Liver (tissue), 9 donors: Measurements from ENCODE around the gene CNEP1R1. TPM values are rescaled to one million over a fixed set of nuclear protein-coding genes. Genes with fewer than 3 reads are reported as not detected.

Source experiments
- DNase-seq: peaks from one replicate; pipeline ENCODE4 v3.0.0-alpha.2; 2017; ENCODE audit warnings: low spot score
- H3K27ac ChIP-seq, 2 donors: one replicate each; pipeline ENCODE4 v1.7.0; 2013; ENCODE audit warnings: inconsistent platforms in 2 of 2, low read length in 2 of 2, control low read depth in 1 of 2, low read depth in 1 of 2, mild to moderate bottlenecking in 1 of 2
- H3K27me3 ChIP-seq, 4 donors: one replicate each; pipeline versions ENCODE4 v1.6.1 to v1.7.0; 2013; ENCODE audit warnings: low read length in 3 of 4, inconsistent platforms in 1 of 4, mild to moderate bottlenecking in 1 of 4, moderate library complexity in 1 of 4; ENCODE audit not compliant: control insufficient read depth in 4 of 4, insufficient read depth in 4 of 4
- H3K36me3 ChIP-seq, 4 donors: one replicate each; pipeline versions ENCODE4 v1.6.1 to v1.7.0; 2013; ENCODE audit warnings: low read length in 3 of 4, mild to moderate bottlenecking in 3 of 4, low read depth in 1 of 4, moderate library complexity in 1 of 4; ENCODE audit not compliant: control insufficient read depth in 4 of 4, insufficient read depth in 3 of 4
- H3K4me1 ChIP-seq, 4 donors: one replicate each; pipeline versions ENCODE4 v1.6.1 to v1.7.0; 2013; ENCODE audit warnings: low read length in 3 of 4, mild to moderate bottlenecking in 3 of 4, moderate library complexity in 1 of 4; ENCODE audit not compliant: control insufficient read depth in 4 of 4, insufficient read depth in 4 of 4
- H3K4me3 ChIP-seq, 3 donors: one replicate each; pipeline versions ENCODE4 v1.6.1 to v1.7.0; 2013; ENCODE audit warnings: low read length in 3 of 3, control low read depth in 1 of 3, low read depth in 1 of 3, mild to moderate bottlenecking in 1 of 3
- H3K9ac ChIP-seq, 2 donors: one replicate each; pipeline ENCODE4 v1.7.0; 2013; ENCODE audit warnings: low read length in 2 of 2, mild to moderate bottlenecking in 2 of 2, moderate library complexity in 2 of 2, control low read depth in 1 of 2, low read depth in 1 of 2
- H3K9me3 ChIP-seq, 4 donors: one replicate each; pipeline versions ENCODE4 v1.6.1 to v1.7.0; 2013; ENCODE audit warnings: low read length in 3 of 4; ENCODE audit not compliant: control insufficient read depth in 4 of 4
- EGR1 ChIP-seq, 2 donors: IDR thresholded peaks; 2 replicates each; pipeline ENCODE4 v1.6.1; 2016 to 2018; ENCODE audit warnings: antibody characterized with exemption in 2 of 2, low read depth in 2 of 2
- FOXA1 ChIP-seq: IDR thresholded peaks from 2 replicates; pipeline ENCODE4 v1.6.1; 2016; ENCODE audit warnings: antibody characterized with exemption
- FOXA2 ChIP-seq: IDR thresholded peaks from 2 replicates; pipeline ENCODE4 v1.6.1; 2016; ENCODE audit warnings: antibody characterized with exemption
- GABPA ChIP-seq, 2 donors: IDR thresholded peaks in 1 of 2; conservative IDR thresholded peaks in 1 of 2; 2 replicates each; pipeline ENCODE4 v1.6.1; 2016; ENCODE audit warnings: antibody characterized with exemption in 2 of 2, mild to moderate bottlenecking in 1 of 2, moderate library complexity in 1 of 2
- HNF4A ChIP-seq, 2 donors: conservative IDR thresholded peaks; 2 replicates each; pipeline ENCODE4 v1.6.1; 2016; ENCODE audit warnings: antibody characterized with exemption in 2 of 2, mild to moderate bottlenecking in 2 of 2
- HNF4G ChIP-seq: IDR thresholded peaks from 2 replicates; pipeline ENCODE4 v1.6.1; 2016; ENCODE audit warnings: antibody characterized with exemption
- JUND ChIP-seq, 2 donors: IDR thresholded peaks; 2 replicates each; pipeline ENCODE4 v1.6.1; 2016; ENCODE audit warnings: antibody characterized with exemption in 2 of 2
- NR2F2 ChIP-seq: IDR thresholded peaks from 2 replicates; pipeline ENCODE4 v1.6.1; 2016; ENCODE audit warnings: antibody characterized with exemption
- RAD21 ChIP-seq, 2 donors: IDR thresholded peaks; 2 replicates each; pipeline ENCODE4 v1.6.1; 2016; ENCODE audit warnings: antibody characterized with exemption in 2 of 2, mild to moderate bottlenecking in 2 of 2
- RXRA ChIP-seq, 2 donors: IDR thresholded peaks; 2 replicates each; pipeline ENCODE4 v1.6.1; 2017 to 2018; ENCODE audit warnings: antibody characterized with exemption in 2 of 2, mild to moderate bottlenecking in 1 of 2
- SP1 ChIP-seq: IDR thresholded peaks from 2 replicates; pipeline ENCODE4 v1.6.1; 2018; ENCODE audit warnings: antibody characterized with exemption, mild to moderate bottlenecking
- TAF1 ChIP-seq: conservative IDR thresholded peaks from 2 replicates; pipeline ENCODE4 v1.6.1; 2016; ENCODE audit warnings: antibody characterized with exemption, mild to moderate bottlenecking
- YY1 ChIP-seq: IDR thresholded peaks from 2 replicates; pipeline ENCODE4 v1.6.1; 2016; ENCODE audit warnings: antibody characterized with exemption, mild to moderate bottlenecking
- WGBS: extraction: QIAGEN DNeasy Blood & Tissue Kit; methylation state at CpG from one replicate; pipeline ENCODE4 v1.1.7; 2013; 5-methylcytosine and 5-hydroxymethylcytosine counted together
- polyA plus RNA-seq, 2 donors: library from polyadenylated mRNA; stranded (reverse) in 1 of 2; unstranded in 1 of 2; fragments of 200-250 nt in 1 of 2; fragments of >200 nt in 1 of 2; fragmentation: Nextera tagmentation in 1 of 2; extraction: Ambion mirVana in 1 of 2; gene quantifications; one replicate each; pipeline versions ENCODE4 v1.2.1 to v1.2.3, GENCODE V29; 2013 to 2015
- total RNA-seq, 2 donors: library from RNA; depleted of rRNA; stranded (reverse); fragments of >200 nt; gene quantifications; one replicate each; pipeline ENCODE4 v1.2.3, GENCODE V29; 2014
- TF ChIP-seq, protein P1 (sequence below): fragments of 150-350 bp; IDR thresholded peaks from 2 replicates; pipeline ENCODE4 v1.5.1; 2017; ENCODE audit warnings: improper control_type of control experiment, low read depth, low read length; ENCODE audit not compliant: missing input control
- TF ChIP-seq, protein P2 (sequence below): IDR thresholded peaks from 2 replicates; pipeline ENCODE4 v1.6.1; 2016; ENCODE audit warnings: antibody characterized with exemption
- TF ChIP-seq, protein P3 (sequence below): IDR thresholded peaks from 2 replicates; pipeline ENCODE4 v1.6.1; 2016; ENCODE audit warnings: antibody characterized with exemption
- TF ChIP-seq, protein P4 (sequence below): IDR thresholded peaks from 2 replicates; pipeline ENCODE4 v1.6.1; 2016; ENCODE audit warnings: antibody characterized with exemption
- TF ChIP-seq, protein P5 (sequence below): IDR thresholded peaks from 2 replicates; pipeline ENCODE4 v1.6.1; 2016; ENCODE audit warnings: antibody characterized with exemption, mild to moderate bottlenecking
- donor health status: healthy.
- donor health status: healthy.
- donor health status: healthy.
- donor health status: healthy.
- donor health status: healthy.

Gene CNEP1R1
- total and polyA plus RNA-seq, 4 donors = 4.2 to 21.6 (median 8.8) TPM

DNA sequence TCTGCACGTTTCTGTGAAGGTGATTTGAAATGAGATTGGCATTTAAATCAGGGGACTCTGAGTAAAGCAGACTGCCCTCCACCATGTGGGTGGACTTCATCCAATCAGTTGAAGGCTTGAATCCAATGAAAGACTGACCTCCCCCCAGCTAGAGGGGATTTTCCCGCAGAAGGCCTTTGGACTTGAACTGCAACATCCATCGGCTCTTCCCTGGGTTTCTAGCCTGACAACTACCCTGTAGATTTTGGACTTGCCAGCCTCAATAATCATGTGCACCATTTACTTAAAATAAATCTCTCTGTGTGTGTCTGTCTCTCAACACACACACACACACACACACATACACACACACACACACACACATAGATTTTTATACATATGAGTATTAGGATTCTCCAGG, 23.9 kb upstream of the CNEP1R1 start:
- WGBS = 76% methylated on average over 3 of the region's 3 CpGs
- Histone ChIP-seq H3K4me1 (no peaks in the 10 kb centered on the region), H3K36me3 (no peaks in the 10 kb centered on the region), H3K27ac (no peak overlapping the region), H3K9me3 (peaks cover 0 to 2% (median 0%) of the 10 kb centered on the region in 4 donors), H3K4me3 (no peak overlapping the region), H3K9ac (no peak overlapping the region), H3K27me3 (peaks cover 0 to 2% (median 0%) of the 10 kb centered on the region in 4 donors)
- no peak for DNase-seq
- no peak for TF ChIP-seq FOXA2
- no peak for TF ChIP-seq RAD21 (IDR thresholded peaks at IDR 0.05)
- TF ChIP-seq JUND (IDR thresholded peaks at IDR 0.05) = no peak
- no peak for TF ChIP-seq HNF4A (conservative IDR thresholded peaks at IDR 0.05)
- TF ChIP-seq, protein P1, sequence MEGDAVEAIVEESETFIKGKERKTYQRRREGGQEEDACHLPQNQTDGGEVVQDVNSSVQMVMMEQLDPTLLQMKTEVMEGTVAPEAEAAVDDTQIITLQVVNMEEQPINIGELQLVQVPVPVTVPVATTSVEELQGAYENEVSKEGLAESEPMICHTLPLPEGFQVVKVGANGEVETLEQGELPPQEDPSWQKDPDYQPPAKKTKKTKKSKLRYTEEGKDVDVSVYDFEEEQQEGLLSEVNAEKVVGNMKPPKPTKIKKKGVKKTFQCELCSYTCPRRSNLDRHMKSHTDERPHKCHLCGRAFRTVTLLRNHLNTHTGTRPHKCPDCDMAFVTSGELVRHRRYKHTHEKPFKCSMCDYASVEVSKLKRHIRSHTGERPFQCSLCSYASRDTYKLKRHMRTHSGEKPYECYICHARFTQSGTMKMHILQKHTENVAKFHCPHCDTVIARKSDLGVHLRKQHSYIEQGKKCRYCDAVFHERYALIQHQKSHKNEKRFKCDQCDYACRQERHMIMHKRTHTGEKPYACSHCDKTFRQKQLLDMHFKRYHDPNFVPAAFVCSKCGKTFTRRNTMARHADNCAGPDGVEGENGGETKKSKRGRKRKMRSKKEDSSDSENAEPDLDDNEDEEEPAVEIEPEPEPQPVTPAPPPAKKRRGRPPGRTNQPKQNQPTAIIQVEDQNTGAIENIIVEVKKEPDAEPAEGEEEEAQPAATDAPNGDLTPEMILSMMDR = no peak
- no peak for TF ChIP-seq GABPA (IDR thresholded peaks at IDR 0.05 in 1 of 2, conservative IDR thresholded peaks at IDR 0.05 in 1 of 2)
- no peak for TF ChIP-seq NR2F2
- no peak for TF ChIP-seq YY1
- no peak for TF ChIP-seq RXRA (IDR thresholded peaks at IDR 0.05)
- TF ChIP-seq, protein P2, sequence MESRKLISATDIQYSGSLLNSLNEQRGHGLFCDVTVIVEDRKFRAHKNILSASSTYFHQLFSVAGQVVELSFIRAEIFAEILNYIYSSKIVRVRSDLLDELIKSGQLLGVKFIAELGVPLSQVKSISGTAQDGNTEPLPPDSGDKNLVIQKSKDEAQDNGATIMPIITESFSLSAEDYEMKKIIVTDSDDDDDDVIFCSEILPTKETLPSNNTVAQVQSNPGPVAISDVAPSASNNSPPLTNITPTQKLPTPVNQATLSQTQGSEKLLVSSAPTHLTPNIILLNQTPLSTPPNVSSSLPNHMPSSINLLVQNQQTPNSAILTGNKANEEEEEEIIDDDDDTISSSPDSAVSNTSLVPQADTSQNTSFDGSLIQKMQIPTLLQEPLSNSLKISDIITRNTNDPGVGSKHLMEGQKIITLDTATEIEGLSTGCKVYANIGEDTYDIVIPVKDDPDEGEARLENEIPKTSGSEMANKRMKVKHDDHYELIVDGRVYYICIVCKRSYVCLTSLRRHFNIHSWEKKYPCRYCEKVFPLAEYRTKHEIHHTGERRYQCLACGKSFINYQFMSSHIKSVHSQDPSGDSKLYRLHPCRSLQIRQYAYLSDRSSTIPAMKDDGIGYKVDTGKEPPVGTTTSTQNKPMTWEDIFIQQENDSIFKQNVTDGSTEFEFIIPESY = no peak
- TF ChIP-seq, protein P3, sequence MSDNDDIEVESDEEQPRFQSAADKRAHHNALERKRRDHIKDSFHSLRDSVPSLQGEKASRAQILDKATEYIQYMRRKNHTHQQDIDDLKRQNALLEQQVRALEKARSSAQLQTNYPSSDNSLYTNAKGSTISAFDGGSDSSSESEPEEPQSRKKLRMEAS = no peak
- TF ChIP-seq EGR1 (IDR thresholded peaks at IDR 0.05; ENCODE audit: low read depth in 2 of 2) = no peak
- no peak for TF ChIP-seq SP1
- TF ChIP-seq, protein P4, sequence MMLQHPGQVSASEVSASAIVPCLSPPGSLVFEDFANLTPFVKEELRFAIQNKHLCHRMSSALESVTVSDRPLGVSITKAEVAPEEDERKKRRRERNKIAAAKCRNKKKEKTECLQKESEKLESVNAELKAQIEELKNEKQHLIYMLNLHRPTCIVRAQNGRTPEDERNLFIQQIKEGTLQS = no peak
- no peak for TF ChIP-seq TAF1
- no peak for TF ChIP-seq FOXA1
- TF ChIP-seq HNF4G = no peak
- TF ChIP-seq, protein P5, sequence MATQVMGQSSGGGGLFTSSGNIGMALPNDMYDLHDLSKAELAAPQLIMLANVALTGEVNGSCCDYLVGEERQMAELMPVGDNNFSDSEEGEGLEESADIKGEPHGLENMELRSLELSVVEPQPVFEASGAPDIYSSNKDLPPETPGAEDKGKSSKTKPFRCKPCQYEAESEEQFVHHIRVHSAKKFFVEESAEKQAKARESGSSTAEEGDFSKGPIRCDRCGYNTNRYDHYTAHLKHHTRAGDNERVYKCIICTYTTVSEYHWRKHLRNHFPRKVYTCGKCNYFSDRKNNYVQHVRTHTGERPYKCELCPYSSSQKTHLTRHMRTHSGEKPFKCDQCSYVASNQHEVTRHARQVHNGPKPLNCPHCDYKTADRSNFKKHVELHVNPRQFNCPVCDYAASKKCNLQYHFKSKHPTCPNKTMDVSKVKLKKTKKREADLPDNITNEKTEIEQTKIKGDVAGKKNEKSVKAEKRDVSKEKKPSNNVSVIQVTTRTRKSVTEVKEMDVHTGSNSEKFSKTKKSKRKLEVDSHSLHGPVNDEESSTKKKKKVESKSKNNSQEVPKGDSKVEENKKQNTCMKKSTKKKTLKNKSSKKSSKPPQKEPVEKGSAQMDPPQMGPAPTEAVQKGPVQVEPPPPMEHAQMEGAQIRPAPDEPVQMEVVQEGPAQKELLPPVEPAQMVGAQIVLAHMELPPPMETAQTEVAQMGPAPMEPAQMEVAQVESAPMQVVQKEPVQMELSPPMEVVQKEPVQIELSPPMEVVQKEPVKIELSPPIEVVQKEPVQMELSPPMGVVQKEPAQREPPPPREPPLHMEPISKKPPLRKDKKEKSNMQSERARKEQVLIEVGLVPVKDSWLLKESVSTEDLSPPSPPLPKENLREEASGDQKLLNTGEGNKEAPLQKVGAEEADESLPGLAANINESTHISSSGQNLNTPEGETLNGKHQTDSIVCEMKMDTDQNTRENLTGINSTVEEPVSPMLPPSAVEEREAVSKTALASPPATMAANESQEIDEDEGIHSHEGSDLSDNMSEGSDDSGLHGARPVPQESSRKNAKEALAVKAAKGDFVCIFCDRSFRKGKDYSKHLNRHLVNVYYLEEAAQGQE = no peak
